ENCODE measurements around the gene KPNA1. TPM values are rescaled to one million over a fixed set of nuclear protein-coding genes. Genes with fewer than 3 reads are reported as not detected.

KPNA1 gene
- total and polyA plus RNA-seq, 5 donors, result 12.7 to 66.9 (median 50.4) TPM

- DNase-seq, result no peak
- H3K27ac ChIP-seq (ENCODE audit: low read length), result no peak overlapping the region
- H3K4me1 ChIP-seq (ENCODE audit: control insufficient read depth, insufficient read depth, low read length), result no peaks in the 10 kb centered on the region
- intact Hi-C loops (cut with DNase I), result loop anchor here in 1 of 4 donors (10.0 kb wide), 1 partner anchor 278 kb away; no protein-coding TSS in a partner anchor
- no peak for ATAC-seq
- H3K4me3 ChIP-seq (ENCODE audit: low read length), result no peak overlapping the region
- no peaks in the 10 kb centered on the region for H3K9me3 ChIP-seq (ENCODE audit: control insufficient read depth, low read length)
- no peaks in the 10 kb centered on the region for H3K27me3 ChIP-seq (ENCODE audit: control insufficient read depth, insufficient read depth)
Observed at GRCh38 chr3:122396511-122396910, 118.2 kb downstream of the KPNA1 start.

- intact Hi-C loops (cut with DNase I), result loop anchor here in 1 of 4 donors (10.0 kb wide), 1 partner anchor 279 kb away; no protein-coding TSS in a partner anchor
- ATAC-seq (no peak), DNase-seq (no peak)
- WGBS, result 66% methylated on average over 3 of the region's 3 CpGs
- H3K4me1 ChIP-seq (ENCODE audit: control insufficient read depth, insufficient read depth, low read length), result no peaks in the 10 kb centered on the region
- H3K27me3 ChIP-seq (ENCODE audit: control insufficient read depth, insufficient read depth), result no peaks in the 10 kb centered on the region
- H3K27ac ChIP-seq (ENCODE audit: low read length), result no peak overlapping the region
- H3K4me3 ChIP-seq (ENCODE audit: low read length), result no peak overlapping the region
- H3K9me3 ChIP-seq (ENCODE audit: control insufficient read depth, low read length), result no peaks in the 10 kb centered on the region
Observed at GRCh38 chr3:122395582-122395981, 119.2 kb downstream of the KPNA1 start.

- ATAC-seq, result no peak
- 70% methylated on average over 1 of the region's 1 CpG for WGBS
Observed at GRCh38 chr3:122394173-122394572, 120.6 kb downstream of the KPNA1 start.

GRCh38 chr3:122392868-122393844 lies 121.6 kb downstream of the KPNA1 start:
- intact Hi-C loops (cut with DNase I), result loop anchor here in 3 of 4 donors (5.0 to 10.0 kb wide), 3 partner anchors 282 to 289 kb away; partner anchors contain the start of gene PARP14 (in 1 of the 3)
- H3K27me3 ChIP-seq (ENCODE audit: control insufficient read depth, insufficient read depth), result no peaks in the 10 kb centered on the region
- H3K4me3 ChIP-seq (ENCODE audit: low read length), result no peak overlapping the region
- H3K4me1 ChIP-seq (ENCODE audit: control insufficient read depth, insufficient read depth, low read length), result no peaks in the 10 kb centered on the region
- 42% methylated on average over 2 of the region's 2 CpGs for WGBS
- DNase-seq (no peak), ATAC-seq (no peak)
- no peak overlapping the region for H3K27ac ChIP-seq (ENCODE audit: low read length)
- H3K9me3 ChIP-seq (ENCODE audit: control insufficient read depth, low read length), result no peaks in the 10 kb centered on the region

More at GRCh38 chr3:122394173-122394572, 120.6 kb downstream of the KPNA1 start:
- DNase-seq, result no peak
- H3K27ac ChIP-seq (ENCODE audit: low read length), result no peak overlapping the region
- H3K4me1 ChIP-seq (ENCODE audit: control insufficient read depth, insufficient read depth, low read length), result no peaks in the 10 kb centered on the region
- H3K9me3 ChIP-seq (ENCODE audit: control insufficient read depth, low read length), result no peaks in the 10 kb centered on the region
- intact Hi-C loops (cut with DNase I), result loop anchor here in 3 of 4 donors (5.0 to 10.0 kb wide), 3 partner anchors 281 to 288 kb away; partner anchors contain the start of gene PARP14 (in 1 of the 3)
- no peak overlapping the region for H3K4me3 ChIP-seq (ENCODE audit: low read length)
- no peaks in the 10 kb centered on the region for H3K27me3 ChIP-seq (ENCODE audit: control insufficient read depth, insufficient read depth)

GRCh38 chr3:122391681-122392446 lies 122.9 kb downstream of the KPNA1 start:
- Histone ChIP-seq H3K4me3 (ENCODE audit: low read length) (no peak overlapping the region), H3K27ac (ENCODE audit: low read length) (no peak overlapping the region), H3K27me3 (ENCODE audit: control insufficient read depth, insufficient read depth) (no peaks in the 10 kb centered on the region), H3K9me3 (ENCODE audit: control insufficient read depth, low read length) (no peaks in the 10 kb centered on the region), H3K4me1 (ENCODE audit: control insufficient read depth, insufficient read depth, low read length) (no peaks in the 10 kb centered on the region)
- intact Hi-C loops (cut with DNase I), result loop anchor here in 3 of 4 donors (5.0 to 10.0 kb wide), 3 partner anchors 283 to 290 kb away; partner anchors contain the start of gene PARP14 (in 1 of the 3)
- 81% methylated on average over 2 of the region's 2 CpGs for WGBS
- DNase-seq (no peak), ATAC-seq (no peak)

GRCh38 chr3:122390665-122391064 lies 124.1 kb downstream of the KPNA1 start:
- no peaks in the 10 kb centered on the region for H3K4me1 ChIP-seq (ENCODE audit: control insufficient read depth, insufficient read depth, low read length)
- DNase-seq (no peak), ATAC-seq (no peak)
- no peaks in the 10 kb centered on the region for H3K27me3 ChIP-seq (ENCODE audit: control insufficient read depth, insufficient read depth)
- no peak overlapping the region for H3K4me3 ChIP-seq (ENCODE audit: low read length)
- H3K27ac ChIP-seq (ENCODE audit: low read length), result peak overlapping the region; percentile 45
- H3K9me3 ChIP-seq (ENCODE audit: control insufficient read depth, low read length), result no peaks in the 10 kb centered on the region
- WGBS, result 48% methylated on average over 4 of the region's 4 CpGs
- intact Hi-C loops (cut with DNase I), result loop anchor here in 3 of 4 donors (5.0 to 10.0 kb wide), 3 partner anchors 284 to 292 kb away; partner anchors contain the start of gene PARP14 (in 1 of the 3)

- intact Hi-C loops (cut with DNase I), result loop anchor here in 3 of 4 donors (5.0 to 10.0 kb wide), 3 partner anchors 285 to 292 kb away; partner anchors contain the start of gene PARP14 (in 1 of the 3)
- H3K4me1 ChIP-seq (ENCODE audit: control insufficient read depth, insufficient read depth, low read length), result no peaks in the 10 kb centered on the region
- no peak for ATAC-seq
- no peak overlapping the region for H3K27ac ChIP-seq (ENCODE audit: low read length)
- H3K4me3 ChIP-seq (ENCODE audit: low read length), result no peak overlapping the region
- 82% methylated on average over 4 of the region's 4 CpGs for WGBS
- H3K9me3 ChIP-seq (ENCODE audit: control insufficient read depth, low read length), result no peaks in the 10 kb centered on the region
- no peaks in the 10 kb centered on the region for H3K27me3 ChIP-seq (ENCODE audit: control insufficient read depth, insufficient read depth)
- DNase-seq, result no peak
Observed at GRCh38 chr3:122389892-122390291, 124.8 kb downstream of the KPNA1 start.

GRCh38 chr3:122389197-122389596 lies 125.5 kb downstream of the KPNA1 start:
- Histone ChIP-seq H3K27ac (ENCODE audit: low read length) (no peak overlapping the region), H3K27me3 (ENCODE audit: control insufficient read depth, insufficient read depth) (no peaks in the 10 kb centered on the region), H3K9me3 (ENCODE audit: control insufficient read depth, low read length) (no peaks in the 10 kb centered on the region), H3K4me3 (ENCODE audit: low read length) (no peak overlapping the region), H3K4me1 (ENCODE audit: control insufficient read depth, insufficient read depth, low read length) (no peaks in the 10 kb centered on the region)
- ATAC-seq (no peak), DNase-seq (no peak)
- intact Hi-C loops (cut with DNase I), result no loop called here

GRCh38 chr3:122387709-122388108 lies 127.0 kb downstream of the KPNA1 start:
- H3K9me3 ChIP-seq (ENCODE audit: control insufficient read depth, low read length), result no peaks in the 10 kb centered on the region
- no peak overlapping the region for H3K27ac ChIP-seq (ENCODE audit: low read length)
- no peaks in the 10 kb centered on the region for H3K27me3 ChIP-seq (ENCODE audit: control insufficient read depth, insufficient read depth)
- WGBS, result 76% methylated on average over 3 of the region's 3 CpGs
- no peak overlapping the region for H3K4me3 ChIP-seq (ENCODE audit: low read length)
- ATAC-seq (no peak), DNase-seq (no peak)
- no peaks in the 10 kb centered on the region for H3K4me1 ChIP-seq (ENCODE audit: control insufficient read depth, insufficient read depth, low read length)
- intact Hi-C loops (cut with DNase I), result no loop called here

GRCh38 chr3:122383771-122384697 lies 130.7 kb downstream of the KPNA1 start, which contains the start of gene FAM162A:
Gene FAM162A (plus strand): TSS chr3:122384182. CDS start chr3:122384266, 84 bp downstream.
- H3K4me1 ChIP-seq (ENCODE audit: control insufficient read depth, insufficient read depth, low read length), result no peaks in the 10 kb centered on the region
- peak; percentile 95 to 99 (median 98) for DNase-seq
- no peaks in the 10 kb centered on the region for H3K27me3 ChIP-seq (ENCODE audit: control insufficient read depth, insufficient read depth)
- WGBS, result under 1% methylated on average over 52 of the region's 52 CpGs
- no peaks in the 10 kb centered on the region for H3K9me3 ChIP-seq (ENCODE audit: control insufficient read depth, low read length)
- peak within 1 kb of the TSS; percentile 98 for H3K4me3 ChIP-seq (ENCODE audit: low read length)
- intact Hi-C loops (cut with DNase I), result no loop called here
- H3K27ac ChIP-seq (ENCODE audit: low read length), result peak within 1 kb of the TSS; percentile 89
- ATAC-seq, result peak; percentile 99
